GM12878 (cell line): ENCODE measurements around the gene IFNK. TPM values are rescaled to one million over a fixed set of nuclear protein-coding genes. Genes with fewer than 3 reads are reported as not detected.

ENCODE experiments used
- BACH1 ChIP-seq: fragments of 450-650 bp; IDR thresholded peaks from 2 replicates; pipeline ENCODE4 v1.6.1; 2017; ENCODE audit warnings: mild to moderate bottlenecking, borderline replicate concordance
- CBFB ChIP-seq: IDR thresholded peaks from 2 replicates; pipeline ENCODE4 v1.6.1; 2016; ENCODE audit warnings: antibody characterized with exemption, low read depth
- CBX5 ChIP-seq: sonication (generic); IDR thresholded peaks from 2 replicates; pipeline ENCODE4 v1.6.1; 2016; ENCODE audit warnings: low read depth, moderate library complexity, mild to moderate bottlenecking, inconsistent platforms
- CUX1 ChIP-seq: IDR thresholded peaks from 2 replicates; pipeline ENCODE4 v1.6.1; 2012; ENCODE audit warnings: improper control_type of control experiment, low read depth, low read length; ENCODE audit not compliant: insufficient replicate concordance
- E4F1 ChIP-seq: fragments of 450-650 bp; IDR thresholded peaks from 2 replicates; pipeline ENCODE4 v1.6.1; 2018; ENCODE audit warnings: borderline replicate concordance, mild to moderate bottlenecking; ENCODE audit not compliant: partially characterized antibody
- FOXK2 ChIP-seq: fragments of 450-650 bp; IDR thresholded peaks from 2 replicates; pipeline ENCODE4 v1.6.1; 2017; ENCODE audit warnings: mild to moderate bottlenecking, moderate library complexity
- HDAC2 ChIP-seq: fragments of 200-600 bp; sonication (generic); IDR thresholded peaks from 2 replicates; pipeline ENCODE4 v1.6.1; 2017
- IRF3 ChIP-seq: fragments of 450-650 bp; IDR thresholded peaks from 2 replicates; pipeline ENCODE4 v1.6.1; 2014; ENCODE audit warnings: mild to moderate bottlenecking
- KAT2A ChIP-seq: conservative IDR thresholded peaks from 2 replicates; pipeline ENCODE4 v1.6.1; 2011; ENCODE audit warnings: low read depth, low read length; ENCODE audit not compliant: control insufficient read depth
- MTA2 ChIP-seq: fragments of 450-650 bp; IDR thresholded peaks from 2 replicates; pipeline ENCODE4 v1.6.1; 2016; ENCODE audit warnings: low read depth, mild to moderate bottlenecking, moderate library complexity
- NBN ChIP-seq: fragments of 450-650 bp; IDR thresholded peaks from 2 replicates; pipeline ENCODE4 v1.6.1; 2016
- NFIC ChIP-seq: IDR thresholded peaks from 2 replicates; pipeline ENCODE4 v1.6.1; 2012; ENCODE audit warnings: low read depth, mild to moderate bottlenecking, inconsistent platforms, low read length, moderate library complexity
- PAX5 ChIP-seq: IDR thresholded peaks from 2 replicates; pipeline ENCODE4 v1.6.1; 2011; ENCODE audit warnings: low read depth, low read length, borderline replicate concordance
- POLR2A ChIP-seq: IDR thresholded peaks from 2 replicates; pipeline ENCODE4 v1.6.1; 2011; ENCODE audit warnings: low read depth, mild to moderate bottlenecking, low read length
- SMARCA5 ChIP-seq: fragments of 450-650 bp; IDR thresholded peaks from 2 replicates; pipeline ENCODE4 v1.6.1; 2017; ENCODE audit warnings: mild to moderate bottlenecking
- SMC3 ChIP-seq: IDR thresholded peaks from 2 replicates; pipeline ENCODE4 v1.6.1; 2011; ENCODE audit warnings: low read length, improper control_type of control experiment, borderline replicate concordance
- YY1 ChIP-seq: IDR thresholded peaks from 2 replicates; pipeline ENCODE4 v1.6.1; 2011; ENCODE audit warnings: low read depth, mild to moderate bottlenecking, low read length
- polyA plus RNA-seq, 11 experiments: library from polyadenylated mRNA; depleted of rRNA in 4 of 11; unstranded in 6 of 11; stranded (reverse) in 5 of 11; fragments of >200 nt; fragmentation: Nextera tagmentation in 4 of 11; fragmentation: Illumina TruSeq in 1 of 11; extraction: Ambion mirVana in 4 of 11; extraction: Trizol in 1 of 11; gene quantifications; 1 replicate in 1 of 11; 2 replicates in 10 of 11; pipeline versions ENCODE4 v1.2.1 to v1.2.3, GENCODE V29; 2011 to 2016; ENCODE audit warnings: inconsistent platforms in 2 of 11, missing spikeins in 2 of 11, low read depth in 1 of 11
- total RNA-seq, 4 experiments: library from RNA; depleted of rRNA in 3 of 4; stranded (reverse); fragments of >200 nt in 3 of 4; fragmentation: Illumina TruSeq in 1 of 4; extraction: Trizol in 1 of 4; gene quantifications; 2 replicates each; pipeline versions ENCODE4 v1.2.1 to v1.2.3, GENCODE V29; 2013 to 2021
- TF ChIP-seq, protein P1 (sequence below): fragments of 450-650 bp; formaldehyde crosslinking; IDR thresholded peaks from 2 replicates; pipeline ENCODE4 v1.5.0; 2022; ENCODE audit warnings: mild to moderate bottlenecking, missing genetic modification characterization

Gene IFNK
- total and polyA plus RNA-seq, 10 of the 15 experiments (the other 5 are each of a cell fraction or from before 2014, with no cell fraction given) = 0.06 TPM; not detected in 9

- TF ChIP-seq E4F1 (peak; percentile 37), FOXK2 (no peak), KAT2A (no peak), PAX5 (peak; percentile 64; the same call in 1 of the 2 replicates), POLR2A (peak; percentile 56; the same call in 1 of the 2 replicates), YY1 (peak; percentile 95), SMARCA5 (no peak), BACH1 (no peak), NBN (peak; percentile 98), CUX1 (no peak), NFIC (peak; percentile 45; the same call in 1 of the 2 replicates), CBFB (no peak; the same call in none of the 2 replicates), MTA2 (no peak), SMC3 (no peak), HDAC2 (no peak), CBX5 (peak; percentile 72; the same call in 1 of the 2 replicates), IRF3 (no peak)
- TF ChIP-seq, protein P1, sequence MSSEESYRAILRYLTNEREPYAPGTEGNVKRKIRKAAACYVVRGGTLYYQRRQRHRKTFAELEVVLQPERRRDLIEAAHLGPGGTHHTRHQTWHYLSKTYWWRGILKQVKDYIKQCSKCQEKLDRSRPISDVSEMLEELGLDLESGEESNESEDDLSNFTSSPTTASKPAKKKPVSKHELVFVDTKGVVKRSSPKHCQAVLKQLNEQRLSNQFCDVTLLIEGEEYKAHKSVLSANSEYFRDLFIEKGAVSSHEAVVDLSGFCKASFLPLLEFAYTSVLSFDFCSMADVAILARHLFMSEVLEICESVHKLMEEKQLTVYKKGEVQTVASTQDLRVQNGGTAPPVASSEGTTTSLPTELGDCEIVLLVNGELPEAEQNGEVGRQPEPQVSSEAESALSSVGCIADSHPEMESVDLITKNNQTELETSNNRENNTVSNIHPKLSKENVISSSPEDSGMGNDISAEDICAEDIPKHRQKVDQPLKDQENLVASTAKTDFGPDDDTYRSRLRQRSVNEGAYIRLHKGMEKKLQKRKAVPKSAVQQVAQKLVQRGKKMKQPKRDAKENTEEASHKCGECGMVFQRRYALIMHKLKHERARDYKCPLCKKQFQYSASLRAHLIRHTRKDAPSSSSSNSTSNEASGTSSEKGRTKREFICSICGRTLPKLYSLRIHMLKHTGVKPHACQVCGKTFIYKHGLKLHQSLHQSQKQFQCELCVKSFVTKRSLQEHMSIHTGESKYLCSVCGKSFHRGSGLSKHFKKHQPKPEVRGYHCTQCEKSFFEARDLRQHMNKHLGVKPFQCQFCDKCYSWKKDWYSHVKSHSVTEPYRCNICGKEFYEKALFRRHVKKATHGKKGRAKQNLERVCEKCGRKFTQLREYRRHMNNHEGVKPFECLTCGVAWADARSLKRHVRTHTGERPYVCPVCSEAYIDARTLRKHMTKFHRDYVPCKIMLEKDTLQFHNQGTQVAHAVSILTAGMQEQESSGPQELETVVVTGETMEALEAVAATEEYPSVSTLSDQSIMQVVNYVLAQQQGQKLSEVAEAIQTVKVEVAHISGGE (CRISPR knock-in tag) = no peak
Observed at GRCh38 chr9:27573634-27574590, 49.8 kb downstream of the IFNK start (continued).
